ENCODE data around the gene MTSS2. TPM values are rescaled to one million over a fixed set of nuclear protein-coding genes. Genes with fewer than 3 reads are reported as not detected.

MTSS2 gene
- total RNA-seq, 3 donors from 2014 or later (not counting 1 experiment from before 2014, with no cell fraction given), result 3.8 to 8.8 (median 4.4) TPM

GRCh38 chr16:70726892-70727361 lies 41.1 kb upstream of the MTSS2 start:
- Mint-ChIP-seq H3K4me3 (no peak overlapping the region), H3K9me3 (no peaks in the 10 kb centered on the region), H3K4me1 (no peaks in the 10 kb centered on the region), H3K27me3 (ENCODE audit: low read depth in 2 of 2) (no peaks in the 10 kb centered on the region), H3K27ac (no peak overlapping the region), H3K36me3 (no peaks in the 10 kb centered on the region)
- H3K27ac ChIP-seq (ENCODE audit: low read length), result no peak overlapping the region
- H3K36me3 ChIP-seq (ENCODE audit: control insufficient read depth, insufficient read depth, low read length), result peaks cover 24% of the 10 kb centered on the region
- H3K4me3 ChIP-seq (ENCODE audit: low read length), result no peak overlapping the region
- TF ChIP-seq, protein P1, sequence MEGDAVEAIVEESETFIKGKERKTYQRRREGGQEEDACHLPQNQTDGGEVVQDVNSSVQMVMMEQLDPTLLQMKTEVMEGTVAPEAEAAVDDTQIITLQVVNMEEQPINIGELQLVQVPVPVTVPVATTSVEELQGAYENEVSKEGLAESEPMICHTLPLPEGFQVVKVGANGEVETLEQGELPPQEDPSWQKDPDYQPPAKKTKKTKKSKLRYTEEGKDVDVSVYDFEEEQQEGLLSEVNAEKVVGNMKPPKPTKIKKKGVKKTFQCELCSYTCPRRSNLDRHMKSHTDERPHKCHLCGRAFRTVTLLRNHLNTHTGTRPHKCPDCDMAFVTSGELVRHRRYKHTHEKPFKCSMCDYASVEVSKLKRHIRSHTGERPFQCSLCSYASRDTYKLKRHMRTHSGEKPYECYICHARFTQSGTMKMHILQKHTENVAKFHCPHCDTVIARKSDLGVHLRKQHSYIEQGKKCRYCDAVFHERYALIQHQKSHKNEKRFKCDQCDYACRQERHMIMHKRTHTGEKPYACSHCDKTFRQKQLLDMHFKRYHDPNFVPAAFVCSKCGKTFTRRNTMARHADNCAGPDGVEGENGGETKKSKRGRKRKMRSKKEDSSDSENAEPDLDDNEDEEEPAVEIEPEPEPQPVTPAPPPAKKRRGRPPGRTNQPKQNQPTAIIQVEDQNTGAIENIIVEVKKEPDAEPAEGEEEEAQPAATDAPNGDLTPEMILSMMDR (IDR thresholded peaks at IDR 0.05), result no peak
- no peaks in the 10 kb centered on the region for H3K27me3 ChIP-seq (ENCODE audit: control insufficient read depth, insufficient read depth, low read length)
- WGBS (ENCODE audit: insufficient coverage), result 95% methylated on average over 6 of the region's 9 CpGs
- no peaks in the 10 kb centered on the region for H3K4me1 ChIP-seq (ENCODE audit: control insufficient read depth, insufficient read depth, low read length)
- no peaks in the 10 kb centered on the region for H3K9me3 ChIP-seq (ENCODE audit: control insufficient read depth, insufficient read depth, low read length)
- ATAC-seq (no peak), DNase-seq (no peak)
- intact Hi-C loops (cut with micrococcal nuclease), result no loop called here

DNA sequence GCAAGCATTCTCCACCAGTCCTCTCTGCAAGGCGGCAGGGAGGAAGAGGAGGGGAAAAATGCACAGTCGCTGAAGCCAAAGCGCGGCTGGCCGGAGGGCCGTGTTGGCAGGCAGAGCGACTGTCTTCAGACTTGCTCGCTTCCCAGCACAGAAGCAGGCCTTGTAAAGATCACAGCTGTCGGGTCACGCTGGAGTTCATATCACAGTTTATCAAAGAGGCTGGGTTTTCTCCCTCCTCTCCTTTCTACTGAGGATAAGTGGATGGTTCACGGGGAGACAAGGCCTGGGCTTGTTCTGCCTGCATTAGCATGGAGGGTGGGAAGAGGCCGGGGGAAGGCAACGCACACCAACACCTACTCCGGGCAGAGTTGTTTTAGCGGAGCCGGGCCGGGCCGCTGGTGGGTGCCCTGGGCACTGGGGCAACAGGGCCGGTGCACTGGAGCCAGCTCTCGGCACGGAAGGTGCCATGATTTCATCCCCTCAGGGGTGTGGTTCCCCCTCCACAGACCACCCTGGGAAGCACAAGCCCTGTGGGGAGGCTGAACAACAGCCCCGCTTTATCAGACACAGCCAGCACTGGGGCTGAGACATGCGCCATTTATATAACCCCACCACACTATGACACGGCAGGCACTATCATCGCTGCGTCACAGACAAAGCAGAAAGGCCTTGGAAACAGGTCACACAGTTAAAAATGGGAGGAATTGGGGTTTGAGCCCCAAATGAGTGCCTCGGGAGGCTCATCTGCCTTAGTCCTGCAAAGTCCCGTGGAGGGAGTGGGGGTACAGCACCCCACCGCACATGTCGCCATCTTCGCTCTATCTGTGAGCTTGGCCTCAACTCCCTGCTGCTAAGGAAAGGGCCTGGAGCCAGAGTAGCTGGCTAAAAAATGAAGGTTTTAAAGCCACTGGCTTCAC lies 40.3 kb upstream of the MTSS2 start:
- Mint-ChIP-seq H3K36me3 (no peaks in the 10 kb centered on the region), H3K9me3 (no peaks in the 10 kb centered on the region), H3K27ac (no peak overlapping the region), H3K4me1 (no peaks in the 10 kb centered on the region), H3K27me3 (ENCODE audit: low read depth in 2 of 2) (no peaks in the 10 kb centered on the region), H3K4me3 (no peak overlapping the region)
- ATAC-seq, result no peak
- 93% methylated on average over 31 of the region's 31 CpGs for WGBS (ENCODE audit: insufficient coverage)
- H3K4me1 ChIP-seq (ENCODE audit: control insufficient read depth, insufficient read depth, low read length), result no peaks in the 10 kb centered on the region
- H3K4me3 ChIP-seq (ENCODE audit: low read length), result no peak overlapping the region
- H3K36me3 ChIP-seq (ENCODE audit: control insufficient read depth, insufficient read depth, low read length), result peaks cover 20% of the 10 kb centered on the region
- intact Hi-C loops (cut with micrococcal nuclease), result no loop called here
- H3K27me3 ChIP-seq (ENCODE audit: control insufficient read depth, insufficient read depth, low read length), result no peaks in the 10 kb centered on the region
- no peaks in the 10 kb centered on the region for H3K9me3 ChIP-seq (ENCODE audit: control insufficient read depth, insufficient read depth, low read length)
- TF ChIP-seq, protein P1 (IDR thresholded peaks at IDR 0.05), result no peak
- DNase-seq, result no peak
- H3K27ac ChIP-seq (ENCODE audit: low read length), result no peak overlapping the region

DNA sequence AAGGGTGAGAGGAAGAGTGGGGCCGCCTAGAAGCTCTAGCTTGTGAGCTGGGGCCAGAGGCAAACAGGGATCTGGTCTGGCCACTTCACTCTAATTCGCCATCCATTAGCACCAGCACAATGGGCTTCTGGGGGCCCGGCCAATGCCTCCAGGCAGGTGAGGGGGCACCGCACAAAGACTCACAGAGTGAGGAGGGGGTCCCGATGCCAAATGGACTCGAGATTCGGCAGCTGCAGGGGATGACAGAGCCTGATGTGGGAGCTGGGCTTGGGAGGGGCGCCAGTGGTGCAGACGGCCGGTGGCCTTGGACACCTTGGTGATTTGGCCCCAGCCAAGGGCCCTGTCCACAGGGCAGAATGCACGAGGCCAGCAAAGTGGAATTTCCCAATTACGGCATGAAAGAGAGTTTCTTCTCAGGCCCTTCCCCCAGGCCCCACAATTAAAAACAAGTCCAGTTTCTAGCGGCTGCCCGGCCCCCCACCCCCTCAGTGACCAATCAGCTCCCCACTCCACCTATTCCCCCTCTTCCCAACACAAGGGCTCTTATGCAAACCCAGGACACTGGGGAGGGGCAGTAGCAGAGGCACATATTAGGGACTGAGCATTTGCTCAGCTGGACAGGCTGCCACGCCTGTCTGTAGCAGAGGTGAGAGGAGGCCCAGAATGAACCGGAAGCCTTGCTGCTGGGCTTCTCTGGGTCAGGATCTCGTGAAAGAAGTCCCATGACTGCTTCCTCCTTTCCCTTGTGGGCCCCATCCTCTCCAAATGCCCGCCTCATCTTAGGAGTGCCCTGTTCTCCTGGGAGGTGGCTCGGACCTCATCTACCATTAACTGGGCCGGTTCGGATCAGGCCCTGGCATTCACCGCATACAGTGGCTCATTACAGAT lies 39.4 kb upstream of the MTSS2 start:
- H3K4me3 Mint-ChIP-seq, result no peak overlapping the region
- DNase-seq (no peak), ATAC-seq (no peak)
- no peak overlapping the region for H3K27ac ChIP-seq (ENCODE audit: low read length)
- no peaks in the 10 kb centered on the region for H3K9me3 Mint-ChIP-seq
- peaks cover 3% of the 10 kb centered on the region for H3K36me3 Mint-ChIP-seq
- TF ChIP-seq, protein P1 (IDR thresholded peaks at IDR 0.05), result no peak
- intact Hi-C loops (cut with micrococcal nuclease), result no loop called here
- no peaks in the 10 kb centered on the region for H3K27me3 ChIP-seq (ENCODE audit: control insufficient read depth, insufficient read depth, low read length)
- H3K4me3 ChIP-seq (ENCODE audit: low read length), result no peak overlapping the region
- 95% methylated on average over 22 of the region's 22 CpGs for WGBS (ENCODE audit: insufficient coverage)
- no peaks in the 10 kb centered on the region for H3K4me1 ChIP-seq (ENCODE audit: control insufficient read depth, insufficient read depth, low read length)
- H3K27me3 Mint-ChIP-seq (ENCODE audit: low read depth in 2 of 2), result no peaks in the 10 kb centered on the region
- H3K27ac Mint-ChIP-seq, result no peak overlapping the region
- no peaks in the 10 kb centered on the region for H3K9me3 ChIP-seq (ENCODE audit: control insufficient read depth, insufficient read depth, low read length)
- peaks cover 15% of the 10 kb centered on the region for H3K36me3 ChIP-seq (ENCODE audit: control insufficient read depth, insufficient read depth, low read length)
- H3K4me1 Mint-ChIP-seq, result peaks cover 0 to 6% of the 10 kb centered on the region in 2 donors
